Superior temporal gyrus (tissue), 1 donor: ENCODE results near the gene COL4A2.
"Not testable (repeated sequence)": the region's sequence is repeated elsewhere in the genome, so short reads cannot be mapped to it uniquely, and the experiment has no call there.

Experiments used
- DNase-seq: peaks from one replicate; pipeline ENCODE4 v3.0.0-alpha.2; 2016; ENCODE audit errors: extremely low spot score

The COL4A2 gene

DNA sequence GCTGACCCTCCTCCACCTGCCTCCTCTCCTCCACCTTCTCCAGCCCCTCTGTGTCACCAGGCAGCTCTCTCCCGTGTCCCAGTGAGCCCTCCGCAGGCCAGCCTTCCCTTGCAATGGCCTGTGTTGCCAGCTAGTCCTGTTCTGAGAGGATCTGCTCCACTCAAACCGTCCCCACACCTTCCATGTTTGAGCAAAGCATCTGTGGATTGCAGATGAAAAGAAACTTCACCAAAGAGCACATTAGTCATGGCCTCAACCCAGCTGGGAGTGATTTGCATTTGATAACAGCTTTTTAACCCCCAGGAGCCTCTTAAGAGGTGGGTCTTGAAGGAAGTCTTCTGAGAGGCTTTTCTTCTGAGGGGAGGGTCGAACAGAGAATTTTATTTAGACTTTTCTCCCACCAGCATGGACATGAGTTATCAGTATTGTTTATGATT, 72.8 kb downstream of the COL4A2 start:
- no peak for DNase-seq

DNA sequence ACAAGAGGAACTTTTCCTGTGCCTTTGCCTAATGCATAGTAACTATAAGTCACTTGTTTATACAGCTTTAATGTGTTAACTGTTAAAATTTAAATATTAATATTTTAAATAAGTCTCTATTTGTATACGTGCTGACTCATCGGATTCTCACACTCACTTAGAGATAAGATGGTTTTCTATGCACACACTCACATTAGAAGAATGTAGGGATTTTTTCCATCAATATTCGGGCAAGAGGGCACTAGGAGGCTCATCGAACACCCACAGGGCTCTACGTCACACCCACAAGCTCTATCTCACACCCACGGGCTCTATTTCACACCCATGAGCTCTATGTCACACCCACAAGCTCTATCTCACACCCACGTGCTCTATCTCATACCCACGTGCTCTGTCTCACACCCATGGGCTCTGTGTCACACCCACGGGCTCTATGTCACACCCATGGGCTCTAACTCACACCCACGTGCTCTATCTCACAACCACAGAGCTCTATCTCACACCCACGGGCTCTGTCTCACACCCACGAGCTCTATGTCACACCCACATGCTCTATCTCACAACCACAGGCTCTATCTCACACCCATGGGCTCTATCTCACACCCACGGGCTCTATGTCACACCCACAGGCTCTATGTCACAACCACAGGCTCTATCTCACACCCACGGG, 73.4 kb downstream of the COL4A2 start:
- no peak for DNase-seq

GRCh38 chr13:110381029-110381360, 73.9 kb downstream of the COL4A2 start:
- DNase-seq: no peak

DNA sequence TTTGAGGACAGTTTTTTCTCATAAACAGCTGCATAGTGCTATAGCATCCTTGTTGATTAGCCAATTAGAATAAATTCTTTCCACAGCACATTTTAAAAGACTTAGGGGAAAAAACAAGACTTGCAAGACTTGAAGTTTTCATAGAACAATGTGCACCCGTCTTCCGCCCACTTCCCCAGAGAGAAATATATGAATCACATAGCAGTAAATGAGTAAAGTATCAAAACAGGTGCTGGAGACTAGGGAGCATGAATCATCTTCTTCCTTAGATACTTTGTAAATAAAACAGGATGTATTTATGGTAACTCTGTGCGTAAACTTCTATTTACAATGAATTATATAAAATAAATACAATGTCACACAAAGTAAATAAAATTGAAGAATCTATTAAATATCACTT, 75.1 kb downstream of the COL4A2 start:
- no peak for DNase-seq

DNA sequence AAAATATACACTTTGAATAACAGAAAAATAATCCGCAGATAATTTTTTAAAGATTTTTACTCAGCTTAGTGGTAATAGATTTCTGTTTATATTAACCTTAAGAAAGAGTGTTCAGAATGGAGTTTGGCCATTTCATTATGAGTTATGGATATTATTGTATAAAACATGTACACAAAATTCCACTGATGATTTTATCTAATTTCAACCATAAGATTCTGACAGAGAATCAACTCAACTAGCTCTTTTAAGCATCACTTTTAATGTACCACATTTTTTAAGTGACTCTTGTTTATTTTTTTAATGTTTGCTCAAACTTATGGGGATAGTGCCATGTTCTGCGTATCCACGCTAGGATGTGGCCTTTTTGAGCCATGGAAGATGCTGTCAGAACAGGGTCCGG, 75.7 kb downstream of the COL4A2 start:
- DNase-seq: no peak

- DNase-seq: no peak
Observed at GRCh38 chr13:110387451-110388107, 80.5 kb downstream of the COL4A2 start.

GRCh38 chr13:110388108-110388943, 81.2 kb downstream of the COL4A2 start:
- no peak for DNase-seq

DNA sequence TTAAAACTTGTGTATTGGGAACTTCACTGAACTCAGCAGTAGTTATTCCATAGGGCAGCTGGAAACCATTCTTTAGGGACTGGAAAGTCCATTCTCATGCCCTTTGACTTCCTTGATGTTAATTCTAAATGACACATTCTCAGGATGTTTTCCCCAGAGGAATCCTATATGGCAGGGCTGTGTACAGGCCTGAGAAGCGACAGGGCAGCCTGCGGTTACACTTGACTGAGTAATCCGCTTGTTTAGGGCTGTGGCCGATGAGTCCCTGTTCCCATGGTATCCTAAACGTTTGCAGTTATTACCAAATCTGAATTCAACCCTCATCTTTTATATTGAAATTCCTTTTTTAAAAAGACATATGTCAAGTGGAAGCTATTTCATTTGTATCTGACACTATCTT, 83.5 kb downstream of the COL4A2 start:
- no peak for DNase-seq

GRCh38 chr13:110391273-110391672, 84.2 kb downstream of the COL4A2 start:
- DNase-seq: no peak

DNA sequence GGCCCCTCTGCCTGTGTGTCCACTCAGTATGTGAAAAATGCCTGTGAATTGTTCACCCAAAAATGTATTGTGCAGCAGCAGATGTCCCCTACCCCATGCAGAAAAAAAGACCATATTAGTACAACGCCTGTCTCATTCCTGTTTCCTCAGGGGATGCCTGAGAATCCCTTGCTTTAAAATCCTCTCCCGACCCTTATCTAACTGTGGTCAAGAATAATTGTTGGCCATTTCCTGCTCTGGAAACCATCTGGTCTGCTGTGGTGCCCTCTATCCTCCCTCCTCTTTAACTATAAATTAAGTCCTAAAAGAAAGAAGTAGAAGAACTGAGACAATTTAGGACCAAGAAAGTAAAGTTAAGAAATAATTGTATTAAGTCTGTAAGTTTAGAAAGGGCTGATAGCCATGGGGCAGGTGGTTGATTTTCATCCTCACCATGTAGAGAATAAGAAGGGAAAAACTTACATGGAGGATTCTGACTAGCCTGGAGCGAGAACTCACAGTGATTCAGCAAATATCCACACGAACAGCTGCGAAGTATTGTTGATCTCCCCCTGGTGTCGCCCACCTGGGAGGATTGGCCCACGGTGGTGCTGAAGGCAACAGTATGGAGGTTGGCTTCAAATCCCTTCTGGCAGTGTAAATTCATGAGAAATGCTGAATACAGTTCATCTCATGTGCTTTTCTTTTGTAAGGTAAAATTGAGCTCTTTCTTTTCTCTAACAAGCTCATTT, 85.6 kb downstream of the COL4A2 start:
- DNase-seq: no peak

DNA sequence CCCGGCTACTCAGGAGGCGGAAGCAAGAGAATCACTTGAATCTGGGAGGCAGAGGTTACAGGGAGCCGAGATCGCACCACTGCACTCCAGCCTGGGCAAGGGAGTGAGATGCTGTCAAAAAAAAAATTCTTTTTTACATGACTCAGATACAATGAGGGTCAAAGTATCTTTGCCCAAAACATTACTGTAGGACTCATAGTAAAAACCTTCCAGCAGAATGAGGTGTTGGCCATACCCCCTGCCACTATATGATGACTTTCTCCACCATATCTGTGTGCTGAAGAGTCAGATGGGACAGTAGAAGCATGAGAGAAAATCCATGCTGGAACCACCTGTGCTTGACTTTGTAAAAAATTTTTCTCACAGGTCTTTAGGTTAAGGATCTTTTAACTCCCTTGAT, 86.7 kb downstream of the COL4A2 start:
- DNase-seq: no peak

DNA sequence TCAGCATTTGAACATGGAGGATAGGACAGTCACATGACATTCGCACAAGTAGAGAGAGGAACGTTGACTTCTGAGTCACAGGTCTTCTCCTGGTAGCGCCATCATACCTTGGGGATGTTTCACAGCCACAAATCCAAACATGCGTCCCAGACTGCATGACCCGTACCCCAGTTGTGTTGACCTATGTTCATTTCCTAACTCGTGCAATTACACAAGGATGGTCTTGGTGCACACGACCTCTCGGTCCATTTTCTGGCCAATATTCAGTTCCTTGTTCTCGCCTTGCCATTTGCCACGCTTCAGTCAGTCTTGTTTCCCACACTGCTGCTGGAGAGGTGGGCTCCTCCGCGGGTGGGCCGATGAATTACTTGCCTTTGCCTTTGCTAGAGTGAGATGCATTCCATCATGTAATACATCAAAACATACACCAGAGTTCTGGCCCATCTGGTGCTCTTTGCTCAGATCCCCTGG, 87.3 kb downstream of the COL4A2 start:
- no peak for DNase-seq

GRCh38 chr13:110395616-110396015, 88.5 kb downstream of the COL4A2 start:
- DNase-seq: not testable (repeated sequence)

- no peak for DNase-seq
Observed at GRCh38 chr13:110396476-110396875, 89.4 kb downstream of the COL4A2 start.

- DNase-seq: peak; percentile 47
Observed at GRCh38 chr13:110396913-110397381, 89.9 kb downstream of the COL4A2 start.

- DNase-seq: peak; percentile 83
Observed at GRCh38 chr13:110397436-110398115, 90.5 kb downstream of the COL4A2 start.

DNA sequence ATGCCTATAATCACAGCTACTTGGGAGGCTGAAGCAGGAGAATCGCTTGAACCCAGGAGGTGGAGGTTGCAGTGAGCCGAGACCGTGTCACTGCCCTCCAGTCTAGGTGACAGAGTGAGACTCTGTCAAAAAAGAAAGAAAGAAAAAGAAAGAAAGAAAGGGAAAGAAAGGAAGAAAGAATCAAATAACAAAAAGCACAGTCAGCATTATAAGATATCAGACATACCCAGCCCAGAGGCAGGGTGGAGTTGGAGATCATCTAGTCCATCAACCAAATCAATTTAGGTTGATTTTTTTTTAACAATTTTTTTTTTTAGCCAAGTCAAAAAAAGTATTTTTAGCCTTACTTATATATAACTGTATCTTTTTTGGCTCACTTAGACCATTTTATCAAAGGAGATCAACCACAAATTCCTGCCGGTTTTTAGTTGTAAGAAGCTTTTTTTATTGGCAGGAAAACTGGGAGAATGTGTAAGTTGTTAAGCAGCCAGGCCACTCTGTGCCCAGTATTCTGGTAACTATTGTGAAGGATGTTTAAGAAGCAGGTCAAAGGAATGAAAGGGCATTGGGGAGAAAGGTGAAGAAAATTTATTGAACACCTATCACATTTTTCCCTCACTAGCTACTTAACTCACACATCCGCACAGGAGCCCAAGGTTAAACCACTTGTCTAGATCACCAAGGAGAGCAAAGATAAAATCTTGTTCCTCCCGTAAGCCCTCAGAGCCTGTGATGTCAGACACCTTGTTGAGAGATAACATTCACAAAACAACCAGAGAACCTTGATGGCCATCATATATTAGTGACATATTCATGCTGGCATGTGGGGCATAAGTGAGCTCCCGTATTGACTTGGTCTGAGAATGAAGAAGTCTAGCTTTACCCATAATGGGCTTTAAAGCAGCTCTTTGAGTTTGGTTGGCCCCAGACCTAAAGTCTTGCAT, 91.8 kb downstream of the COL4A2 start:
- DNase-seq: no peak

DNA sequence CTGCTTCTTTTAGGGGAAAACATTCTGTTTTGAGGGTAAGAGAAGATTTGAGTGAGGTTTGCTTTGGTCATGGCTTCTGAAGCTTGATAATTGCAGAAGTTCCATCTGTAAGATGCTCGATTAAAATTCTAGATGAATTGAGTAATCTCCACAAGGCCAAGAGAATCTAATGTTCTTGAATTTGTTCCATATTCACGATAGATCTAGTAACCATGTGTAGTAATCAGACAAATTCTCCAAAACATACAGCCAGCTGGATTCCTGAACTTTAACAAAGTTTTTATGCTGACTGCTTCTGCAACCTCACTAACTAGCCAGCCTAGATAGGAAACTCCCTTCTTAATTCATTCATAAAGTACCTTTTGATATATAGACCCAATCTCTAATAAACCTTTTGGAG, 92.7 kb downstream of the COL4A2 start:
- no peak for DNase-seq

GRCh38 chr13:110400786-110401533, 93.9 kb downstream of the COL4A2 start:
- DNase-seq: no peak
